Kidney (tissue), 14 donors: Measurements from ENCODE around the gene PLEKHM3. TPM values are rescaled to one million over a fixed set of nuclear protein-coding genes. Genes with fewer than 3 reads are reported as not detected.

Source experiments
- DNase-seq, 5 donors: peaks; one replicate each; pipeline ENCODE4 v3.0.0-alpha.2; 2013 to 2020
- FAIRE-seq: peaks from 2 replicates; lab custom pipeline; 2012; peaks lifted over from hg19 to GRCh38; lab: Jason Lieb, UNC
- H3K27ac ChIP-seq, 2 donors: one replicate each; pipeline ENCODE4 v1.7.0; 2013; ENCODE audit warnings: low read depth in 2 of 2, low read length in 2 of 2, inconsistent platforms in 1 of 2
- H3K27me3 ChIP-seq: one replicate; pipeline ENCODE4 v1.7.1; 2013; ENCODE audit warnings: low read length, inconsistent platforms; ENCODE audit not compliant: control insufficient read depth, insufficient read depth
- H3K36me3 ChIP-seq, 3 donors: one replicate each; pipeline versions ENCODE4 v1.7.0 to v1.7.1; 2013; ENCODE audit warnings: low read length in 3 of 3, control low read depth in 1 of 3, inconsistent platforms in 1 of 3; ENCODE audit not compliant: insufficient read depth in 3 of 3, control insufficient read depth in 2 of 3
- H3K4me1 ChIP-seq, 3 donors: one replicate each; pipeline versions ENCODE4 v1.7.0 to v1.7.1; 2013; ENCODE audit warnings: low read length in 3 of 3, inconsistent platforms in 1 of 3, low read depth in 1 of 3; ENCODE audit not compliant: control insufficient read depth in 2 of 3, insufficient read depth in 2 of 3
- H3K4me3 ChIP-seq, 3 donors: one replicate each; pipeline versions ENCODE4 v1.7.0 to v1.8.1; 2013; ENCODE audit warnings: low read length in 3 of 3, control low read depth in 1 of 3, inconsistent platforms in 1 of 3
- H3K9ac ChIP-seq, 3 donors: one replicate each; pipeline versions ENCODE4 v1.7.0 to v1.7.1; 2013; ENCODE audit warnings: low read length in 3 of 3, control low read depth in 1 of 3, inconsistent platforms in 1 of 3
- H3K9me3 ChIP-seq, 3 donors: one replicate each; pipeline versions ENCODE4 v1.7.0 to v1.7.1; 2013; ENCODE audit warnings: low read length in 3 of 3, control low read depth in 1 of 3, inconsistent platforms in 1 of 3; ENCODE audit not compliant: control insufficient read depth in 2 of 3, insufficient read depth in 1 of 3
- CTCF ChIP-seq: IDR thresholded peaks from 3 replicates; pipeline ENCODE4 v1.5.1; 2012; ENCODE audit warnings: mild to moderate bottlenecking, moderate library complexity, borderline replicate concordance; ENCODE audit not compliant: insufficient read depth; ENCODE audit errors: extremely low read depth
- intact Hi-C: fragments of 100-400 bp; cut with DNase I; formaldehyde crosslinking; loops from one replicate; pipeline ENCODE4 v1.11.1; 2022
- polyA plus RNA-seq: library from polyadenylated mRNA; stranded (reverse); fragments of 350-450 nt; fragmentation: Illumina TruSeq; extraction: RNeasy Lipid Tissue Mini Kit (QIAGEN cat#74804); gene quantifications from one replicate; pipeline ENCODE4 v1.2.3, GENCODE V29; 2014; ENCODE audit warnings: low read depth, low replicate concordance; ENCODE audit not compliant: insufficient read depth
- total RNA-seq: library from RNA; stranded (reverse); fragmentation: NEBNext Ultra II Directional; extraction: Animal tissue kit (Norgen Biotek cat#: 25700); gene quantifications from one replicate; pipeline ENCODE4 v1.2.1, GENCODE V29; 2021
- donor health status: control.
- donor health status: control.
- donor health status: control.
- donor health status: control.
- donor health status: control.
- donor health status: DM: yes; HTN: yes; CAD: no.
- donor health status: Normal renal cell carcinoma (clear cell type).

Gene PLEKHM3
- total and polyA plus RNA-seq, 2 donors from 2014 or later: 4.2 to 13.5 TPM

GRCh38 chr2:207876842-207877535 is 148.3 kb downstream of the PLEKHM3 start:
- no peak overlapping the region for H3K4me3 ChIP-seq
- H3K36me3 ChIP-seq: peaks cover 0 to 2% (median 0%) of the 10 kb centered on the region in 3 donors
- H3K27ac ChIP-seq: no peak overlapping the region
- no peak for DNase-seq
- no peak overlapping the region for H3K9ac ChIP-seq
- H3K27me3 ChIP-seq: no peaks in the 10 kb centered on the region
- no peaks in the 10 kb centered on the region for H3K9me3 ChIP-seq
- FAIRE-seq: no peak
- peaks cover 0 to 5% (median 0%) of the 10 kb centered on the region in 3 donors for H3K4me1 ChIP-seq
- no peak for TF ChIP-seq CTCF
- intact Hi-C loops: no loop called here

GRCh38 chr2:207875473-207876212 is 149.7 kb downstream of the PLEKHM3 start:
- H3K27me3 ChIP-seq: no peaks in the 10 kb centered on the region
- no peak overlapping the region for H3K4me3 ChIP-seq
- TF ChIP-seq CTCF: no peak
- H3K9me3 ChIP-seq: no peaks in the 10 kb centered on the region
- intact Hi-C loops: no loop called here
- no peak for DNase-seq
- no peak overlapping the region for H3K9ac ChIP-seq
- FAIRE-seq: no peak
- H3K27ac ChIP-seq: no peak overlapping the region
- peaks cover 0 to 5% (median 0%) of the 10 kb centered on the region in 3 donors for H3K4me1 ChIP-seq
- H3K36me3 ChIP-seq: peaks cover 0 to 2% (median 0%) of the 10 kb centered on the region in 3 donors

GRCh38 chr2:207873794-207874193 is 151.5 kb downstream of the PLEKHM3 start:
- no peak for DNase-seq
- Histone ChIP-seq H3K9ac (no peak overlapping the region), H3K9me3 (no peaks in the 10 kb centered on the region), H3K4me1 (peaks cover 0 to 3% (median under 1%) of the 10 kb centered on the region in 3 donors), H3K27ac (no peak overlapping the region), H3K4me3 (no peak overlapping the region), H3K36me3 (peaks cover 0 to 2% (median 0%) of the 10 kb centered on the region in 3 donors), H3K27me3 (no peaks in the 10 kb centered on the region)
- intact Hi-C loops: no loop called here
- no peak for FAIRE-seq
- no peak for TF ChIP-seq CTCF
